DMS114 treated with DMSO at 0.1 percent for 48 hours (cell line): ENCODE results near the gene GMPR2.
"Not testable (repeated sequence)": the region's sequence is repeated elsewhere in the genome, so short reads cannot be mapped to it uniquely, and the experiment has no call there.

Experiments
- DNase-seq: peaks from one replicate; lab custom pipeline; 2025; ENCODE audit not compliant: unreplicated experiment; lab: John Stamatoyannopoulos, UW

Gene GMPR2

DNA sequence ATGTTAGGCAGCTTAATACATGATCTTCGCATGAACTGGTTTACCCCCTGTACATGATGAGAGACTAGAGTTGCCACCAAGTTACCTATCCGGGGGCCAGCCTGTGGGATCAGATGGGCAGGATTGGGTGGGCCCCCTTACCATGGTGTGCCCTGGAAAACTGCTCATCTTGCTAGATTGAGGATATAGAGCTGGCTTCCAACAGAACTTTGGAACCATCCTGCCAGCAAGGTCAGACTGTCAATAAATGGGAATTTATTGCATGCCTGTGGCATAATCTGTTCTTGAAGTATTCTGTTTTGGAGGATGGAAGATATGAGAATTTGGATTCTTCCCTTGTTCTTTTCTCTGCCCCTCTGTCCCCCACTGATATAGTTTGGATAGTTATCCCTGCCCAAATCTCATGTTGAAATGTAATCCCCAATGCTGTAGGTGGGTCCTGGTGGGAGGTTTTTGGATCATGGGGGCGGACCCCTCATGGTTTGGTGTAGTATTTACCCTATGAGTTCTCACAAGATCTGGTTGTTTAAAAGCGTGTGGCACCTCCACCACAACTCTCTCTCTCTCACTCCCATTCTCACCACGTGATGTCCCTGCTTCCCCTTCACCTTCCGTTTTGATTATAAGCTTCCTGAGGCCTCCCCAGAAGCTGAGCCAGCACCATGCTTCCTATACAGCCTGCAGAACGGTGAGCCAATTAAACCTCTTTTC, 33.8 kb upstream of the GMPR2 start:
- no peak for DNase-seq

DNA sequence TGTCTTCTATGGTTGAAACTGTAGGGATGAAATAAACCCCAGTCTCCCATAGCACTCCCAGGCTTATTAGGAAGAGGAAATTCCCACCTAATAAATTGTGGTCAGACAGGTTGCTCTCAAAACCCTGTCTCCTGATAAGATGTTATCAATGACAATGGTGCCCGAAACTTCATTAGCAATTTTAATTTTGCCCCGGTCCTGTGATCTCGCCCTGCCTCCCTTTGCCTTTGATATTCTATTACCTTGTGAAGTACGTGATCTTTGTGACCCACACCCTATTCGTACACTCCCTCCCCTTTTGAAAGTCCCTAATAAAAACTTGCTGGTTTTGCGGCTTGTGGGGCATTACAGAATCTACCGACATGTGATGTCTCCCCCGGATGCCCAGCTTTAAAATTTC, 30.2 kb upstream of the GMPR2 start:
- not testable (repeated sequence) for DNase-seq

DNA sequence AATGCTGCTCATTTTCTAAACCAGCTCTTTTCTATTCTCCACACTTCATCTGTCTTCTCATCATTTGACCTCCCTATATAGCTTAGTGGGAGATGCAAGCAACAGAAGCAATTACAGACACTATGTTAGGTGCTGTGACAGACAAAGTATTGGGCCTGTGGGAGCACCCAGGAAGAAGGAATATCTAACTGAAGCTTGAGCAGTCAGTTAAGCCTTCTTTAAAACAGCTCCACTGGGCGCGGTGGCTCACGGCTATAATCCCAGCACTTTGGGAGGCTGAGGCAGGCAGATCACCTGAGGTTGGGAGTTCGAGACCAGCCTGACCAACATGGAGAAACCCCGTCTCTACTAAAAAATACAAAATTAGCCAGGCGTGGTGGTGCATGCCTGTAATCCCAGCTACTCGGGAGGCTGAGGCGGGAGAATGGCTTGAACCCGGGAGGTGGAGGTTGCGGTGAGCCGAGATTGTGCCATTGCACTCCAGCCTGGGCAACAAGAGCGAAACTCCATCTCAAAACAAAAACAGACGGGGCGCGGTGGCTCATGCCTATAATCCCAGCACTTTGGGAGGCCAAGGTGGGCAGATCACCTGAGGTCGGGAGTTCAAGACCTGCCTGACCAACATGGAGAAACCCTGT, 29.4 kb upstream of the GMPR2 start:
- DNase-seq = not testable (repeated sequence)

DNA sequence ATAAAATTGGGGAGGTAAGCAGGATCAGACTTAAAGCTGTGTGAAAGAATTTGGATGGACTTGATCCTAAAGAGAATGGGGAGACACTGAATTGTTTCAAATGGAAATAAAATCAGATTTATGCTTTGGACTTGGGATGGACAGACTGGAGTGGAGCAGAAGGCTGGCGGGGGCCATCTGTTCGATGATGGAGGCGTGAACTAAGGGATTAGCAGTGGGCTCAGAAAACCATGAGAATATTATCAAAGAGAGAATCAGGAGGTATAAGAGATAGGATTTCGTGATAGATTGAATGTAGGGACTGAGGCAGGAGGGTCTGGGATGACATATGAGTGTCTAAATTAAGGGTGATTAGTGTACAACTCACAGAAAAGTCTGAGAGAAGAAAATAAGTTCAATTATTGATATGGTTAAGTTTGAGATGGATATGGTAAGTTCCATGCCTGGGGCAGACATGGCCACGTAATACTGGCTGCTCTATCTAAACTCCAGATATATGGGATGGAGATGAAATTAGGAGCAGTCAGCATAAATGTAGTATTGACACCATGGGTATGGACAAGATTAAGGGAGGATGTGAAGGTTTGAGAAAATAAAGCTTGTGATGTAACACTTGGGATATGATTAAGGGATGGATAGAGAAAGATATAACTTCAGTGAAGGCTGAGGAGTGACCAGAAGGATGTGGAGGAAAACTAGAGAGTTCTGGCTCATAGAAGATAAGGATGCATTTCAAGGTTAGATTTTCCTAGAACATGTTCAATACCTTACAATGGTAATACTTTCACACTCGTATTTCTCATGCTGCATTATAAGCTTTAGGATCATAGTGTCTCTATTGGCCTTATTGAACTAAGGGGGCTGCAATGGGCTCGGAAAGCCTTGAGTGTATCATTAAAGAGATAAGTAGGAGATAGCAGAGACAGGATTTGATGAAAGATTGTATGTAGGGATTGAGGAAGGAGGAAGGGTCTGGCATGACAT, 28.3 kb upstream of the GMPR2 start:
- no peak for DNase-seq

DNA sequence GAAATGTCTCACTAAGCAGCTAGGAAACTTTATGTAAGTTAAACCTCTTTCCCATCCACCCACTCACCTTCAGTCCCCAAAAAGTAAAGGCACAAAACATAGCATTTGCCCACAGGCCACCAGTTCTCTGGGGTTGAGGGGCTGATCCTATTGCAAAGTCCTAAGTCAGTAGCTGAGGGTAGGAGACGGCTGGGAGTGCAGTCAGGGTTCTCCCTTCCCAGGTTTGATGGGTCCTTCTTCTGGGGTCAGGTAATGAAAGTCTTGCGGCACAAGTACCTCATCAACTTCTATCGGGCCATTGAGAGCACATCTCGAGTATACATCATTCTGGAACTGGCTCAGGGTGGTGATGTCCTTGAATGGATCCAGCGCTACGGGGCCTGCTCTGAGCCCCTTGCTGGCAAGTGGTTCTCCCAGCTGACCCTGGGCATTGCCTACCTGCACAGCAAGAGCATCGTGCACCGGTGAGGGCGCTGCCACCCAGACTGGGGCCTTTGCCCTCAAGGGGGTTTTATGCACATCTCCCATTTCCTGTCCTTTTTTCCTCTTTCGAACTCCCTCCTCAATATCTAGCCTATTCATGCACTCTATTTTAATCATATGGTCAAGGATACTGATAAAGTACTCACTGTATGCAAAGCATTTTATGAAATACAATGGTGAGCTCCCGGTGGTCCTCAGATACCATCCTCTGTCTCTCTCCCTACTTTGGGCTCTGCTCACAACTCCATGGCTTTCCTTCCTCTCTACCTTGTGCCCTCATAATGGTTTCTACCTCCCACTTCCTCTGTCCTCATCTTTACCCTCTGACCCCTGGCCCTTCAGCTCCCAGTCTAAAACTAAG, 26.2 kb upstream of the GMPR2 start:
- no peak for DNase-seq

DNA sequence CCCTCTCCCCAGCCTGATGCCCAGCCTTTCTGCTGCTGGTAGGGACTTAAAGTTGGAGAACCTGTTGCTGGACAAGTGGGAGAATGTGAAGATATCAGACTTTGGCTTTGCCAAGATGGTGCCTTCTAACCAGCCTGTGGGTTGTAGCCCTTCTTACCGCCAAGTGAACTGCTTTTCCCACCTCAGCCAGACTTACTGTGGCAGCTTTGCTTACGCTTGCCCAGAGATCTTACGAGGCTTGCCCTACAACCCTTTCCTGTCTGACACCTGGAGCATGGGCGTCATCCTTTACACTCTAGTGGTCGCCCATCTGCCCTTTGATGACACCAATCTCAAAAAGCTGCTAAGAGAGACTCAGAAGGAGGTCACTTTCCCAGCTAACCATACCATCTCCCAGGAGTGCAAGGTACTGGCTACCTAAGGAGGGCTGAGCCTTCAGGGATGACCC, 25.6 kb upstream of the GMPR2 start:
- no peak for DNase-seq

DNA sequence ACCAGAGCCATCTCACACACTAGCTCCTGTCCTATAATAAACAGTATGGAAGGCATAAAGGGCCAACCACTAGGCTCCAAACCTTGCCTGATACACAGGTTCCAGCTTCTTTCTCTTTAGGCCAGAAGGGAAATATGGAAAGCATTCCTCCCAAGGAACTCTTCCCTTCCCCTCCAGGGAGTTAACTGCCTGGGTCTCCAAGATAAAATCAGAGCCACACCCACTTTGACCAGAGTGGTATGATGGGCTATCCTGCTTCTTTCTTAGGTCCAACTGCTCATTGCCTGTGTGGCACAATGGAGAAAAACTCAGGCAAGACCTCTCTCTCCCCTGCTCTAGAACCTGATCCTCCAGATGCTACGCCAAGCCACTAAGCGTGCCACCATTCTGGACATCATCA, 25.1 kb upstream of the GMPR2 start:
- DNase-seq = no peak

DNA sequence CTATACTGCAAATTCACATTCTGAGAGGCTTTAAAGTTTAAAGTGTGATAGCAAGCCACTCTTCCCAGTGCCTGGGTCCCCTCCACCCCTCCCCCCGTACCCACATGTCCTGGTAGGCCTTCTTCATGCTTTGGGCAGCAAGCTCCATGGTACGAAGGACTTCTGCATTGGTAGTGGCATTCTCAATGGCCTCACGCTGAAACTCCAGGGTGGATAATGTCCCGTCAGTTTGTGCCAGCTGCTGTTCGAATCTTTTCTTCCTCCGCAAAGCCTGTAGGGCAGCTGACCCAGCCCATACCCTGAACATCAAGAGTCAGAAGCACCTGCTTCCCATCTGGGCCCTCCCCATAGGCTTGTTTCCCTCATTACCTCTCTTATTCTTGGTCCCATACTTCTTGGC, 21.4 kb upstream of the GMPR2 start:
- DNase-seq = no peak

DNA sequence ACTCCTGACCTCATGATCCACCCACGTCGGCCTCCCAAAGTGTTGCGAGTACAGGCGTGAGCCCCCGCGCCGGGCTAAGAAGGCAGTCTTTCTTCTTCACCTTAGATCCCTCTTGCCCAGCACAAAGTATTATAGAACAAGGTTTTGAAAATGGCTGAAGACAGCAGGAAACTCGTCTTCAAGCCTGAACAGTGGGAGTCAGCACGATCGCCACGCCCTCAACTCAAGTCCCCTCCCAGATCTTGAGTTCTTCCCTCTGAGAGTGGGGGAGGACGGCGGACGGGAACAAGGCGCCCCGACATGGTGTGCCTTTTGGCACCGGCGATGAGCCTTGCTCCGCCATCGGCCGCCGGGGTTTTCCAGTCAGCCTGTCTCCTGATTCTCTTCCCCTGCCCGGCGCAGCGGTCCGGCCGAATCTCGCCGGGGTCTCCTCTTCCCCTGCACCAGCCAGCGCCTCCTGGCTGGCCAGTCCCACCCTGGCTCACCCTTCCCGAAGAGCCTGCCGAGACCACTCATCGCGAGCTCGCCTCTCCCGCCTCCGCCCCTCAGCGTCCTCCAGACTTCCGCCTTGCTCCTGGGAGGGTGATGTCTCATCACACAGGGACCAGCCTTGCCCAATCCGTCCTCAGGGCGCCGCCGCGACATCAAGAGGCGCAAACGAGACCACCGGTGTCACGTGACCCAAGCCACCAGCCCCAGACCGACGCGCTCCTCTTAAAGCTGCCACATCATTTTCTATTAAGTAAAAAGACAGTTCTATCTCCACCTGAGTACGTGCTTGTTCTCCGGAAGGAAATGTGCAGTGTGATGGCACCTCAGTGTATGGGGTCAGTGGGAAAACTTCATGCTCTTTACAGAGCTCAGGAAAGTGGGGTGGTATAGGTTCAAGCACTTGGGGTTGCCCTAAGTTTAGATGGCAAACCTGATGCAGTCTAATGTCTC, 19.5 kb upstream of the GMPR2 start, which contains the start of gene CHMP4A:
TSS of gene CHMP4A (minus strand) at position 565 of the 942 bp plus-strand sequence. CDS start at position 516, 49 bp downstream.
- DNase-seq = peak; percentile 92

DNA sequence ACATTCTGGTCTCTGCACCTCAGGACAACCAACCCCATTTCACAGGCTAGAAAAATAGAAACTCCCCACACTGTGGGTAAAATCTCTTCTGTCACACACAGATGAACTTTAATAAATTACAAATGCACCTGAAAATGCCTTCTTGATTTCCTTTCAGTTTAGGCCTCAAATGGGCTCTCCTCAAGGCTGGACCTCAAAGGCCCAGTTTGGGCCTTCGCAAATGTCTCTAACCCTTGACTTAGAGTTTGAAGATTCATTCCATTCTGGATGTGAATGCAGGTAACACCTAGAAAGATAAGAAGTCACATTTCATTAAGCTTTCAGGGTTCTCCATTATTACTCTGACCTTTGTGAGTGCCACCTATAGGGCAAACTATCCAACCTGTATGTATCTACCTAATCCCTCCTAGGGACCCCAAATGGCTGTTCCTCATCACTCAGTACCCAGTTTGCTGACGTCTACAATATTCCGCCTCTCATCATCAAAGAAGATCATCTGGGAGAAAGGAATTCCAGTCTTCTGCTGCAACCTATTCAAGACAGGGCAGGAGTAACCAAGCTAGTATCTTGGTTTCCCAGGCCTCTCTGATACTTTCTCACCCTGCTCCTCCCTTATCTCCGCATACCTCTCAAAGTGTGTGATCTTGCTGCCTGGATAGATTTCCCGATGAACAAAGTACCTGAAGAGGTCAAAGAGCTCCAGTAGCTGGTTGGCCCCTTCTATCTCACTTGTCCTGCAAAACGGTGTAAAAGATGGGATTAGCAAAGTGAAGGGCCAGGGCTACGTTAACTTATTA, 18.7 kb upstream of the GMPR2 start:
- DNase-seq = no peak

DNA sequence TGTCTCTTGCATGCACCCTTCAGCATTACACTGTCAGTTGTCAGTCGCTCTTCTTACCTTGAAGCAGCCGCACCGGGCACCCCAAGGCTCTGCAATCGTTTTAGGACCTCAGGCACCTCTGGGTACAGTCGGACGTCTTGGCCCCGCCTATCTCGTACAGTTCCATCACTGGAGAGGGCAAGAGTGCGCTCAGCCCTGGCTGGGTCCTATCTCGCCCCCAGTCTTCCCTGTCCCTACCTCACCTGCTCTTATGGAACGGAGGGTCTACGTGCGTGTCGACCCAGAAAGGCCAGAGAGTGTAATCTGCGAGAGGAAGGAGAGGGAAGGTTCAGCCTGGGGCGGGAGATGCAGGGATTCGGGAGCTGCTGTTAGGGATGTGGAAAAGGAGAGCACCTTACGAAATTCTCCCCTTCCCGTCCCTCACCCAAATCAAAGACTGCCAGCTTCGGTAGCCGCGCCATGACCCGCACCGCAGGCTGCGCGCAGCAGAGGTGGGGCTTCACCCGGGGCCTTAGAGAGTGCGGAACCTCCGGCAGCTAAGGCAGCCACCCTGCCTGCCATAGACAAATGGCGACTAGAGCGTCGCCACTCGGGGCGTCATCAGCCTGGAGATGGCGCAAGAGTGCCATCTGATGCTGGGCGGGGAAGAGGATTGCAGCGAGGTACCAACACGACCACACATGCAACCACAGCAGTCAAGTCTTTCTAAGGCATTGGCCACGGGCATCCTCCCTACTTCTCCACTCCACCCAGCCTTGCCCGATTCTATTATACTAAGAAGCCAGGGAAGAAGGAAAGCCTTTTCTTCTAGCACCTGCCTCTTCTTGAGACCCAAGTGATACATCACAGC, 17.0 kb upstream of the GMPR2 start, which contains the start of gene MDP1:
TSS of gene MDP1 (minus strand) at position 572 of the 850 bp plus-strand sequence. CDS start at position 461, 111 bp downstream.
- peak; percentile 61 for DNase-seq

DNA sequence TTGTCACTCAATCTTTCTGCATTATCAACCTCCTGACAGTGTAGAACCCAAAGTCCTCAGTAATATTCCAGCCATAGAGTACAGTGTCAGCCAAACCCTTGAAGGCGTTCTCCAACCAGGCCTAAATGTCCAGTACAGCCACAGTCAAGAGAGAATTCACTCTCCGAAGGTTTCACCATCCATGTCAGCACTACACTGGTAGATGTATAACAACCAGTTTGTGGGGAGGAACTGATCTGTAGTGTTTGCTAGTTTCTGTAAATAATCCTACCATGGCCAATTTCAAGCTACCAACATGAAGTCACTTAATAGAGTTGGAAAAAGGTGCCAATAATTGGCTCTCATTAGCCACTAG, 16.4 kb upstream of the GMPR2 start:
- DNase-seq = no peak

DNA sequence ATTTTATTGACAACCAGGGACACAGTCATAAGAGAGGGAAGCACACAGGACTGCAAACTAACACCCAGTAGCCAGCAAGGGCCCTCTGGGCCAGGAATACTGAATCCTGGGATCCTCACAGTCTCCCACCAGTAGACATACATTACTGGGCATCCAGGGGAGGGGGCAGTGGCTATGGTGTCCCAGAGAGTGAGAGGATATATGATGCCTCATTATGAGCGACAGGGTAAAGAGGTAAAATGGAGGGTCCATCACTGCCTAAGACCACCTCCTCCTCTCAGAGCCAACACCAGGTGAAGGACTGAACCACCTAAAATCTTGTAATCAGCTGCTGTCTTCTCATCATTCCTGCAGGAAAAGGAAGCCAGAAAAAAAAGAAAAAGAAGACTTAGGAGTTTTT, 15.9 kb upstream of the GMPR2 start:
- not testable (repeated sequence) for DNase-seq

DNA sequence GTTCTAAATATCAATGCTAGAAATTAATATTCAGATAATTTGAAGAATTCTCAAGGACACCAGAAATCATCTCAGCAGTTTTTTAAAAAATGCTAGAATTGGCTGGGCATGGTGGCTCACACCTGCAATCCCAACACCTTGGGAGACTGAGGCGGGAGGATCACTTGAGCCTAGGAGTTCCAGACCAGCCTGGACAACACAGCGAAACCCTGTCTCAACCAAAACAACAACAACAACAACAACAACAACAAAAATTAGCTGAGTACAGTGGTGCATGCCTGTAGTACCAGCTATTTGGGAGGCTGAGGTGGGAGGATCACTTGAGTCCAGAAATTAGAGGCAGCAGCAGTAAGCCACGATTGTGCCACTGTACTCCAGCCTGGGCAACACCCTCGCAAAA, 13.6 kb upstream of the GMPR2 start:
- no peak for DNase-seq

DNA sequence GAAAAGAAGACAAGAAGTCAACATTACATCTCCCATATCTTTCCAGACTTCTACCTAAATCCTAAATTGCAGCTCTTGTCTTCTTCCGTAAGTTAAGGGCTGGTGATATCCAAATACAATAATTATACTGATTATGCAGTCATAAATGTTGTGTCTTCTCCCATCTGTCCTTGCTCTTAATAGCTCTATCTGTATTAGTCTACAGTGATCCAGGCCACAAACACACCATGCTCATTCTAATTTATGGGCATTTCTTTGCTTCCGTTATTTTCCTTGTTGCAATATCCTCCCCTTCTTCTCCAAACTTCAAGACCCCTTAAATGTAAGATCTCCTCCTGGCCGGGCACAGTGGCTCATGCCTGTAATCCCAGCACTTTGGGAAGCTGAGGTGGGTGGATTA, 13.2 kb upstream of the GMPR2 start:
- DNase-seq = no peak

DNA sequence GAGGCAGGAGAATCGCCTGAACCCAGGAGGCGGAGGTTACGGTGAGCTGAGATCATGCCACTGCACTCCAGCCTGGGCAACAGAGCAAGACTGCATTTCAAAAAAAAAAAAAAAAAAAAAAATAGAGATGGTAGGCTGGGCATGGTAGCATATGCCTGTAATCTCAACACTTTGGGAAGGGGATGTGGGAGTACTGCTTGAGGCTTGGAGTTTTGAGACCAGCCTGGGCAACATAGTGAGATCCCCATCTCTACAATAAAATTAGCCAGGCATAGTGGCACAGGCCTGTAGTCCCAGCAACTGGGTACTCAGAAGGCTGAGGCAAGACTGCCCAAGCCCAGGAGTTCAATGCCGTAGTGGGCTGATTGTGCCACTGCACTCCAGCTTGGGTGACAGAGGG, 9.7 kb upstream of the GMPR2 start:
- DNase-seq = not testable (repeated sequence)

DNA sequence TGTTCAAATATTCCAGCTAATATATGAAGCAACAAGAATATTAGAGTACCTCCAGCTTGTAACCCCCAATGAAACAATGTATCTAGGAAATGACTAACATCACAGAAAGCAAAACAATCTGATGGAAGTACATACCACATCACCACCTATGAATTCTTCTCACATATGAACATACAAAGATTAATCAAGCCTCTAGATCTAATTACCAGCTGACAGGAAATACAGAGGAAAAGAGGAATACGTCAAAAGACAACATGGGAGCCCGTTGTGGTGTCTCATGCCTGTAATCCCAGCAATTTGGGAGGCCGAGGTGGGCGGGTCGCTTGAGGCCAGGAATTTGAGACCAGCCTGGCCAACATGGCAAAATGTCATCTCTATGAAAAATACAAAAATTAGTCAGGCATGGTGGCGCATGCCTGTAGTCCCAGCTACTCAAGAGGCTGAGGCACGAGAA, 8.1 kb upstream of the GMPR2 start:
- DNase-seq = no peak

DNA sequence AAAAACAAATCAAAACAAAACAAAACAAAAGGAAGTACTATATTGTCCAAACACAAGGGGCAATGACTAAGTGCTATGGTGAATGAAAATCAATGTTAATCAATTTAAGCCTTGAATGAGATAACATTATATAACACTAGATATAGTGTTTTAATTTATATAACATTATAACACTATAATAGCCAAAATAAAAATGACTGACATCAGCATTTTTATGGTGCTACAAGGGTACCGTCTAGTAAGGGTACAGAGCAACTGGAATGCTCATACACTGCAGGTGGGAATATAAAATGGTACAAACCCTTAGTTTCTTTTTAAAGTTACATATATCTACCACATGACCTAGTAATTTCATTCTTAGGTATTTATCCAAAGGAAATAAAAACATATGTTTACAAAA, 6.3 kb upstream of the GMPR2 start:
- DNase-seq = no peak
